ENCODE measurements around the gene JARID2. TPM values are rescaled to one million over a fixed set of nuclear protein-coding genes. Genes with fewer than 3 reads are reported as not detected.

The JARID2 gene
- total and polyA plus RNA-seq, 8 donors: 2.4 to 6.7 (median 3.7) TPM

DNA sequence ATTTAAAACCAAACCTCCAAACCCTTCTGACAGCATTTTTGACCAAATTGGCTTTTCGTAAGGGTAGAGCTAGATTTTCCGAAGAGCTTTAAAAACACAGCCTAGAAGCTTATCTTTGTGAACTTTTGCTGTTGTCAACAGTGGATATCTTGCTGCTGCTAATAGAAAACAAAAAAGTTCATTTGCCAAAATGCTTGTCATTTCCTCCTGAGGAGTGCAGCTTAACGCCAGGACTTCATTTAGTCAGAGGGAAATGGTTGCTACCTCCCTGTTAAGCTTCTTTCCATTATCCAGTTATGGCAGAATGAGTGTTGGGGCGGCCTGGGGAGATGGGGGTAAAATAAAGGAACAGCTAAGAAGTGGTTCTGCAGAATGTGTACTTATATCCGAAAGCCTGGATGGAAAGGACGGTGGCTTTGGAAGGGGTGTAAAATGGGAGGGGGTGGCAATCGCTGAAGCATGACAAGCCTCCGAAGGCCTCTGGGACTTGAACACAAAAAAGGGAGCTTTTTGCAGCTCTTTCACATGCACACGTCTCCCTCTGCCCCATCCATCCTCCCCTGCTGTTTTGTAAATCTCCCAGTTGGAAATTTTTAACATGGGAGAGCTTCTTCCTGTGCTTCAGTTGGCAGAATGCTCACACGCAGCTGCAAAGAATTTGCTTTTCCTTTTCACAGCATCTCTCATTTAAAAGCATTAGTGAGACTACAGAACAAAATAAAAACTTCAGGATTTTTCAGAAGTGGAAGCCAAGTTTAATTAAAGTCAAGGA lies 22.5 kb downstream of the JARID2 start:
- H3K9me3 ChIP-seq: no peaks in the 10 kb centered on the region
- no peak for ATAC-seq
- H3K4me1 ChIP-seq: peaks cover 7 to 39% (median 11%) of the 10 kb centered on the region in 3 donors
- no peaks in the 10 kb centered on the region for H3K36me3 ChIP-seq
- intact Hi-C loops (cut with DNase I): no loop called here
- DNase-seq: no peak
- FAIRE-seq: no peak
- TF ChIP-seq, protein P1, sequence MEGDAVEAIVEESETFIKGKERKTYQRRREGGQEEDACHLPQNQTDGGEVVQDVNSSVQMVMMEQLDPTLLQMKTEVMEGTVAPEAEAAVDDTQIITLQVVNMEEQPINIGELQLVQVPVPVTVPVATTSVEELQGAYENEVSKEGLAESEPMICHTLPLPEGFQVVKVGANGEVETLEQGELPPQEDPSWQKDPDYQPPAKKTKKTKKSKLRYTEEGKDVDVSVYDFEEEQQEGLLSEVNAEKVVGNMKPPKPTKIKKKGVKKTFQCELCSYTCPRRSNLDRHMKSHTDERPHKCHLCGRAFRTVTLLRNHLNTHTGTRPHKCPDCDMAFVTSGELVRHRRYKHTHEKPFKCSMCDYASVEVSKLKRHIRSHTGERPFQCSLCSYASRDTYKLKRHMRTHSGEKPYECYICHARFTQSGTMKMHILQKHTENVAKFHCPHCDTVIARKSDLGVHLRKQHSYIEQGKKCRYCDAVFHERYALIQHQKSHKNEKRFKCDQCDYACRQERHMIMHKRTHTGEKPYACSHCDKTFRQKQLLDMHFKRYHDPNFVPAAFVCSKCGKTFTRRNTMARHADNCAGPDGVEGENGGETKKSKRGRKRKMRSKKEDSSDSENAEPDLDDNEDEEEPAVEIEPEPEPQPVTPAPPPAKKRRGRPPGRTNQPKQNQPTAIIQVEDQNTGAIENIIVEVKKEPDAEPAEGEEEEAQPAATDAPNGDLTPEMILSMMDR (IDR thresholded peaks at IDR 0.05): no peak
- 57 to 59% methylated on average over 10 of the region's 10 CpGs for WGBS, 2 donors
- no peaks in the 10 kb centered on the region for H3K27me3 ChIP-seq
- peak overlapping the region in 1 of 4 donors; percentile 13 for H3K27ac ChIP-seq
- H3K4me3 ChIP-seq: no peak overlapping the region

- Histone ChIP-seq H3K27me3 (no peaks in the 10 kb centered on the region), H3K9me3 (no peaks in the 10 kb centered on the region), H3K36me3 (no peaks in the 10 kb centered on the region), H3K27ac (peak overlapping the region in 1 of 4 donors; percentile 13), H3K4me1 (peaks cover 7 to 35% (median 11%) of the 10 kb centered on the region in 3 donors), H3K4me3 (no peak overlapping the region)
- DNase-seq (no peak), ATAC-seq (no peak), FAIRE-seq (no peak)
- TF ChIP-seq, protein P1 (IDR thresholded peaks at IDR 0.05): no peak
- WGBS, 2 donors: 87 to 89% methylated on average over 4 of the region's 4 CpGs
- intact Hi-C loops (cut with DNase I): no loop called here
Observed at GRCh38 chr6:15269011-15269410, 23.1 kb downstream of the JARID2 start.

DNA sequence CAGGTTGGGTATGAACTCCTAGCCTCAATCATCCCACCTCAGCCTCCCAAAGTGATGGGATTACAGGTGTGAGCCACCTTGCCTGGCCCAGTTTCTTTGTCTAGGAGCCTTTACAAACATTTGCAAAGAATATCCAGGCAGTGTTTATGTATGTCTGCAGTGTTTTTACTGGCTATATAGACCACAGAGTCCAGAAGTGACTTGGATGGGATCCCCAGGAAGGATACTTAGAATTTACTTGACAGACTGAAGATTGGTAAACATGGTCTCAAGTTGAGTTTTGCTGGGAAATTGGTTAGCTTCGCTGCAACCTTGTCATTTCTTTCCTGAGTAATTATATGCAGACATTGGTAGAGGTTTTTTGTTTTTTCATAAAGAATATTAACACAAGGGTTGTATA lies 23.8 kb downstream of the JARID2 start:
- intact Hi-C loops (cut with DNase I): no loop called here
- DNase-seq (no peak), FAIRE-seq (no peak), ATAC-seq (no peak)
- Histone ChIP-seq H3K9me3 (no peaks in the 10 kb centered on the region), H3K27me3 (no peaks in the 10 kb centered on the region), H3K4me3 (no peak overlapping the region), H3K27ac (no peak overlapping the region), H3K4me1 (peaks cover 7 to 31% (median 11%) of the 10 kb centered on the region in 3 donors), H3K36me3 (no peaks in the 10 kb centered on the region)
- TF ChIP-seq, protein P1 (IDR thresholded peaks at IDR 0.05): no peak
- WGBS, 2 donors: 91 to 96% methylated on average over 1 of the region's 1 CpG

DNA sequence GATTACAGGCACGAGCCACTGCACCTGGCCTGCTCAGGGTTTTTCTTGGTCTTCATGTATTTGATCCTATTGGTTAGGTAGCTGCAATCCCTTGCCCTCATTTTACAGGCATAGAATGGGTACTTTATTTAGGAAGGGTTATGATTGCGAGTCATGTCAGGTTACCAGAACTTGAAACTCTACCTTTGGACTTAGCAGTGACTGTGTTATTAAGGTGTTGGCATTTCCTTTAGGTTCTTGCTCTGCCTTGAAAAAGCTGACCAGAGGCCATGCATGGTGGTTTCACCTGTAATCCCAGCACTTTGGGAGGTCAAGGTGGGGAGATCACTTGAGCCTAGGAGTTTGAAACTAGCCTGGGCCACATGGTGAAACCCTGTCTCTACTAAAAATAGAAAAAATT lies 24.5 kb downstream of the JARID2 start:
- 91 to 94% methylated on average over 2 of the region's 2 CpGs for WGBS, 2 donors
- FAIRE-seq (no peak), ATAC-seq (no peak), DNase-seq (no peak)
- intact Hi-C loops (cut with DNase I): no loop called here
- TF ChIP-seq, protein P1 (IDR thresholded peaks at IDR 0.05): no peak
- no peak overlapping the region for H3K4me3 ChIP-seq
- H3K27ac ChIP-seq: no peak overlapping the region
- no peaks in the 10 kb centered on the region for H3K36me3 ChIP-seq
- H3K9me3 ChIP-seq: no peaks in the 10 kb centered on the region
- H3K27me3 ChIP-seq: no peaks in the 10 kb centered on the region
- H3K4me1 ChIP-seq: peaks cover 0 to 29% (median 7%) of the 10 kb centered on the region in 3 donors

- no peaks in the 10 kb centered on the region for H3K36me3 ChIP-seq
- no peaks in the 10 kb centered on the region for H3K27me3 ChIP-seq
- FAIRE-seq: no peak
- intact Hi-C loops (cut with DNase I): no loop called here
- TF ChIP-seq, protein P1 (IDR thresholded peaks at IDR 0.05): no peak
- H3K9me3 ChIP-seq: no peaks in the 10 kb centered on the region
- 83 to 94% methylated on average over 1 of the region's 1 CpG for WGBS, 2 donors
- H3K4me3 ChIP-seq: no peak overlapping the region
- no peak for ATAC-seq
- DNase-seq: no peak
- H3K27ac ChIP-seq: no peak overlapping the region
- H3K4me1 ChIP-seq: peaks cover 4 to 21% (median 7%) of the 10 kb centered on the region in 3 donors
Observed at GRCh38 chr6:15272562-15272961, 26.7 kb downstream of the JARID2 start.

Data from pancreas (tissue), 10 donors.